Calu3 (cell line): Measurements from ENCODE around the gene CATSPERZ. TPM values are rescaled to one million over a fixed set of nuclear protein-coding genes. Genes with fewer than 3 reads are reported as not detected.

Experiments used
- BruUV-seq: library from RNA; stranded (reverse); fragments of 400-500 nt; replicated peaks from 2 replicates; lab custom pipeline; 2021; lab: Mats Ljungman, UMichigan
- CTCF ChIA-PET: fragments of 300-600 bp; sonication (Branson Sonifier 250); formaldehyde crosslinking; loops from one replicate; lab custom pipeline; 2022; ENCODE audit warnings: antibody characterized with exemption; lab: Charles Lee
- DNase-seq: peaks from one replicate; pipeline ENCODE4 v3.0.0; 2022
- H3K27ac Mint-ChIP-seq: one replicate; pipeline ENCODE4 v1.8.0; 2022; ENCODE audit warnings: mixed read lengths; ENCODE audit not compliant: unreplicated experiment
- H3K27me3 Mint-ChIP-seq: one replicate; pipeline ENCODE4 v1.8.0; 2022; ENCODE audit warnings: mixed read lengths; ENCODE audit not compliant: unreplicated experiment
- H3K36me3 Mint-ChIP-seq: one replicate; pipeline ENCODE4 v1.8.0; 2022; ENCODE audit warnings: mild to moderate bottlenecking, moderate library complexity, mixed read lengths; ENCODE audit not compliant: insufficient read depth, unreplicated experiment
- H3K4me1 Mint-ChIP-seq: one replicate; pipeline ENCODE4 v1.8.0; 2022; ENCODE audit warnings: mild to moderate bottlenecking, low read depth, mixed read lengths; ENCODE audit not compliant: unreplicated experiment
- H3K4me3 Mint-ChIP-seq: one replicate; pipeline ENCODE4 v1.8.0; 2022; ENCODE audit warnings: mild to moderate bottlenecking, low read depth, moderate library complexity, mixed read lengths; ENCODE audit not compliant: unreplicated experiment
- H3K9me3 Mint-ChIP-seq: one replicate; pipeline ENCODE4 v1.8.0; 2022; ENCODE audit warnings: low read depth, mixed read lengths; ENCODE audit not compliant: unreplicated experiment
- CTCF ChIP-seq: fragments of 200-600 bp; IDR thresholded peaks from one replicate; pipeline ENCODE4 v1.8.0; 2022; ENCODE audit warnings: antibody characterized with exemption; ENCODE audit not compliant: unreplicated experiment
- intact Hi-C: fragments of 100-400 bp; cut with micrococcal nuclease; formaldehyde crosslinking; loops from one replicate; pipeline ENCODE4 v1.10.0; 2022; ENCODE audit not compliant: unreplicated experiment
- total RNA-seq: library from RNA; stranded (reverse); gene quantifications from 2 replicates; pipeline ENCODE4 v1.2.3, GENCODE V29; 2022

The CATSPERZ gene
- total RNA-seq, 1 experiment from 2014 or later = 0.85 TPM

GRCh38 chr11:64288353-64288750 is 11.8 kb upstream of the CATSPERZ start:
- DNase-seq = no peak
- Mint-ChIP-seq H3K27me3 (peaks cover 40% of the 10 kb centered on the region), H3K36me3 (peaks cover 34% of the 10 kb centered on the region), H3K9me3 (no peaks in the 10 kb centered on the region), H3K27ac (no peak overlapping the region), H3K4me3 (no peak overlapping the region), H3K4me1 (peaks cover 17% of the 10 kb centered on the region)
- BruUV-seq = no TSS peak
- no peak for TF ChIP-seq CTCF
- intact Hi-C loops = no loop called here
- CTCF ChIA-PET = no interaction called here

GRCh38 chr11:64289002-64289564 is 11.1 kb upstream of the CATSPERZ start:
- peaks cover 29% of the 10 kb centered on the region for H3K36me3 Mint-ChIP-seq
- no peak overlapping the region for H3K4me3 Mint-ChIP-seq
- no peak overlapping the region for H3K27ac Mint-ChIP-seq
- no peak for TF ChIP-seq CTCF
- peaks cover 47% of the 10 kb centered on the region for H3K27me3 Mint-ChIP-seq
- no peak for DNase-seq
- H3K9me3 Mint-ChIP-seq = no peaks in the 10 kb centered on the region
- intact Hi-C loops = no loop called here
- H3K4me1 Mint-ChIP-seq = peaks cover 17% of the 10 kb centered on the region
- CTCF ChIA-PET = interaction anchor here (0.7 to 1.4 kb wide), 2 partner anchors 12 to 31 kb away, joined by 3 to 5 read pairs; no protein-coding TSS in a partner anchor
- no TSS peak for BruUV-seq

GRCh38 chr11:64290352-64291261 is 9.6 kb upstream of the CATSPERZ start:
- BruUV-seq = no TSS peak
- peaks cover 17% of the 10 kb centered on the region for H3K4me1 Mint-ChIP-seq
- peaks cover 14% of the 10 kb centered on the region for H3K36me3 Mint-ChIP-seq
- CTCF ChIA-PET = interaction anchor here (0.8 to 1.2 kb wide), 2 partner anchors 8 to 86 kb away, joined by 3 to 4 read pairs; no protein-coding TSS in a partner anchor
- TF ChIP-seq CTCF = no peak
- DNase-seq = no peak
- no peak overlapping the region for H3K27ac Mint-ChIP-seq
- H3K9me3 Mint-ChIP-seq = no peaks in the 10 kb centered on the region
- H3K27me3 Mint-ChIP-seq = peaks cover 63% of the 10 kb centered on the region
- intact Hi-C loops = no loop called here
- H3K4me3 Mint-ChIP-seq = peak overlapping the region; percentile 12

- intact Hi-C loops = no loop called here
- BruUV-seq = no TSS peak
- Mint-ChIP-seq H3K36me3 (peaks cover 12% of the 10 kb centered on the region), H3K27me3 (peaks cover 70% of the 10 kb centered on the region), H3K4me1 (peaks cover 15% of the 10 kb centered on the region), H3K27ac (no peak within 1 kb of the TSS), H3K4me3 (peak within 1 kb of the TSS; percentile 12), H3K9me3 (no peaks in the 10 kb centered on the region)
- no peak for DNase-seq
- TF ChIP-seq CTCF = no peak
- CTCF ChIA-PET = interaction anchor here (1.2 kb wide), 1 partner anchor 7 kb away, joined by 3 read pairs; no protein-coding TSS in a partner anchor
These were observed 8.9 kb upstream of the CATSPERZ start, which contains the start of gene KCNK4 for GRCh38 chr11:64291262-64291751. Gene KCNK4 (plus strand): TSS chr11:64291302. CDS start chr11:64293019, 1,717 bp downstream.
